ENCODE results near the gene TMEM132C. TPM values are rescaled to one million over a fixed set of nuclear protein-coding genes. Genes with fewer than 3 reads are reported as not detected.

The TMEM132C gene
- total and polyA plus RNA-seq, 2 of the 4 experiments (the other 2 are of a cell fraction), result not detected

GRCh38 chr12:128328961-128329360, 62.0 kb downstream of the TMEM132C start:
- ChIA-PET CTCF (no interaction called here), POLR2A (ENCODE audit: unreplicated experiment) (no interaction called here)
- H3K79me1 ChIP-seq (ENCODE audit: low read depth in 1 of 2, low read length in 2 of 2), result no peaks in the 10 kb centered on the region
- in situ Hi-C loops (cut with MboI; ENCODE audit: low sequenced_read_pairs) (no loop called here), dilution Hi-C loops (cut with HindIII; ENCODE audit: low sequenced_read_pairs, unreplicated experiment) (no loop called here), intact Hi-C loops (cut with micrococcal nuclease) (no loop called here)
- H3K9ac ChIP-seq (ENCODE audit: low read depth, low read length), result no peak overlapping the region
- no peak overlapping the region for H2BK120ac ChIP-seq (ENCODE audit: low read depth, low read length)
- H4K8ac ChIP-seq (ENCODE audit: low read depth in 2 of 2, low read length in 2 of 2), result no peak overlapping the region
- no peak overlapping the region for H3K56ac ChIP-seq (ENCODE audit: extremely low read depth, insufficient read depth, low read length)
- H4K5ac ChIP-seq (ENCODE audit: low read depth, low read length), result no peak overlapping the region
- no peaks in the 10 kb centered on the region for H3K9me1 ChIP-seq (ENCODE audit: insufficient read depth, low read length)
- no peak overlapping the region for H4K91ac ChIP-seq (ENCODE audit: insufficient read depth, low read depth, low read length)
- no peaks in the 10 kb centered on the region for H3K4me1 ChIP-seq (ENCODE audit: control insufficient read depth, insufficient read depth, low read length)
- H3K27me3 ChIP-seq (ENCODE audit: control insufficient read depth, insufficient read depth, low read length), result no peaks in the 10 kb centered on the region
- H2AK9ac ChIP-seq (replicated peaks; ENCODE audit: low read depth, low read length, poor library complexity), result no peak overlapping the region
- WGBS, 2 experiments (ENCODE audit: extremely low coverage in 2 of 2, insufficient read length in 1 of 2), result no CpG with 5 or more reads among the region's 8 CpGs
- no peak overlapping the region for H3K18ac ChIP-seq (ENCODE audit: low read depth, low read length)
- H3K36me3 ChIP-seq (ENCODE audit: control insufficient read depth, insufficient read depth, low read length), result no peaks in the 10 kb centered on the region
- H3K27ac ChIP-seq (ENCODE audit: insufficient read depth, low read length), result no peak overlapping the region
- no peaks in the 10 kb centered on the region for H4K20me1 ChIP-seq (ENCODE audit: insufficient read depth, low read length)
- no peak overlapping the region for H2AK5ac ChIP-seq (ENCODE audit: low read depth, low read length)
- H3K4me2 ChIP-seq (ENCODE audit: low read depth, low read length), result no peak overlapping the region
- no peak overlapping the region for H2BK15ac ChIP-seq (ENCODE audit: low read depth, low read length)
- no peak overlapping the region for H3K4ac ChIP-seq (ENCODE audit: low read depth, low read length)
- H2BK5ac ChIP-seq (ENCODE audit: low read depth, low read length, poor library complexity, severe bottlenecking), result no peak overlapping the region
- DNase-seq (no peak), ATAC-seq (ENCODE audit: low read depth) (no peak)
- TF ChIP-seq CEBPB (IDR thresholded peaks at IDR 0.05; ENCODE audit: low read depth, low read length) (no peak), BHLHE40 (IDR thresholded peaks at IDR 0.05; ENCODE audit: low read depth, low read length) (no peak), RAD21 (IDR thresholded peaks at IDR 0.05; ENCODE audit: low read length) (no peak), NFE2L2 (IDR thresholded peaks at IDR 0.05; ENCODE audit: low read depth, low read length) (no peak), MAZ (IDR thresholded peaks at IDR 0.05; ENCODE audit: borderline replicate concordance, low read depth, low read length) (no peak), FOS (IDR thresholded peaks at IDR 0.05; ENCODE audit: low read depth, low read length) (no peak), MAFK (IDR thresholded peaks at IDR 0.05; ENCODE audit: low read depth, low read length) (no peak), USF2 (IDR thresholded peaks at IDR 0.05; ENCODE audit: low read depth, low read length) (no peak), CTCF (conservative IDR thresholded peaks at IDR 0.05; ENCODE audit: low read depth, low read length) (no peak), RFX5 (IDR thresholded peaks at IDR 0.05; ENCODE audit: low read depth, low read length) (no peak), CHD1 (IDR thresholded peaks at IDR 0.05; ENCODE audit: low read depth, low read length) (no peak), ELK1 (IDR thresholded peaks at IDR 0.05; ENCODE audit: borderline replicate concordance, low read depth, low read length) (no peak), SMC3 (IDR thresholded peaks at IDR 0.05; ENCODE audit: low read depth, low read length) (no peak), MXI1 (IDR thresholded peaks at IDR 0.05; ENCODE audit: borderline replicate concordance, low read depth, low read length) (no peak)
- BruUV-seq (replicated peaks), result no TSS peak
- no peak overlapping the region for H2BK20ac ChIP-seq (ENCODE audit: low read depth, low read length)
- H3K4me3 ChIP-seq (ENCODE audit: insufficient read depth, low read depth, low read length), result no peak overlapping the region
- no peak overlapping the region for H3K14ac ChIP-seq (replicated peaks; ENCODE audit: low read depth, low read length)
- H3K9me3 ChIP-seq (ENCODE audit: control insufficient read depth, insufficient read depth, low read length), result peaks cover 19% of the 10 kb centered on the region
- H3K23ac ChIP-seq (ENCODE audit: low read depth, low read length), result no peak overlapping the region
- no peak overlapping the region for H2AFZ ChIP-seq (replicated peaks; ENCODE audit: low read length, poor library complexity)

Data from IMR-90 (cell line).